Measurements from ENCODE around the gene RAD9A. TPM values are rescaled to one million over a fixed set of nuclear protein-coding genes. Genes with fewer than 3 reads are reported as not detected.
"Not testable (repeated sequence)": the region's sequence is repeated elsewhere in the genome, so short reads cannot be mapped to it uniquely, and the experiment has no call there.

The RAD9A gene
- total RNA-seq, 6 donors from 2014 or later = 20.4 to 115 (median 28.2) TPM

- no peaks in the 10 kb centered on the region for H3K9me3 ChIP-seq
- peaks cover 31 to 44% (median 32%) of the 10 kb centered on the region in 4 donors for H3K4me1 ChIP-seq
- ATAC-seq (ENCODE audit: low FRiP score in 2 of 2) = peak in 1 of 2 donors; percentile 41
- no peaks in the 10 kb centered on the region for H3K36me3 ChIP-seq
- H3K27ac ChIP-seq = peak overlapping the region; percentile 83 to 90 (median 88)
- 74 to 85% methylated on average over 16 to 19 of the region's 22 CpGs for WGBS, 2 donors
- DNase-seq = no peak
- TF ChIP-seq EP300 (IDR thresholded peaks at IDR 0.05) = no peak
- no peak for TF ChIP-seq POLR2A (IDR thresholded peaks at IDR 0.05)
- TF ChIP-seq CTCF (IDR thresholded peaks at IDR 0.05) = no peak
- TF ChIP-seq POLR2AphosphoS5 (IDR thresholded peaks at IDR 0.05) = no peak
- no peaks in the 10 kb centered on the region for H3K27me3 ChIP-seq
- peak overlapping the region in 3 of 4 donors; percentile 52 to 82 (median 78) for H3K4me3 ChIP-seq
Measured at GRCh38 chr11:67421430-67422031, 29.7 kb downstream of the RAD9A start.

- no peak for TF ChIP-seq CTCF (IDR thresholded peaks at IDR 0.05)
- TF ChIP-seq POLR2AphosphoS5 (IDR thresholded peaks at IDR 0.05) = no peak
- no peak for TF ChIP-seq POLR2A (IDR thresholded peaks at IDR 0.05)
- no peak for TF ChIP-seq EP300 (IDR thresholded peaks at IDR 0.05)
Measured at GRCh38 chr11:67422891-67423290, 31.1 kb downstream of the RAD9A start.

GRCh38 chr11:67423466-67423865, 31.7 kb downstream of the RAD9A start:
- no peak for ATAC-seq (ENCODE audit: low FRiP score in 2 of 2)
- Histone ChIP-seq H3K4me1 (peaks cover 27 to 37% (median 28%) of the 10 kb centered on the region in 4 donors), H3K4me3 (no peak overlapping the region), H3K9me3 (no peaks in the 10 kb centered on the region), H3K27me3 (no peaks in the 10 kb centered on the region), H3K27ac (no peak overlapping the region), H3K36me3 (no peaks in the 10 kb centered on the region)
- TF ChIP-seq CTCF (IDR thresholded peaks at IDR 0.05) (no peak), POLR2A (IDR thresholded peaks at IDR 0.05) (no peak), EP300 (IDR thresholded peaks at IDR 0.05) (no peak), POLR2AphosphoS5 (IDR thresholded peaks at IDR 0.05) (no peak)
- peak in 1 of 2 donors; percentile 60 for DNase-seq
- 94% methylated on average over 9 of the region's 13 CpGs; no CpG with 5 or more reads in 1 of the 2 donors for WGBS, 2 donors

More at GRCh38 chr11:67422891-67423290, 31.1 kb downstream of the RAD9A start:
- peaks cover 29 to 41% (median 30%) of the 10 kb centered on the region in 4 donors for H3K4me1 ChIP-seq
- H3K36me3 ChIP-seq = no peaks in the 10 kb centered on the region
- 61 to 71% methylated on average over 6 of the region's 6 CpGs for WGBS, 2 donors
- no peaks in the 10 kb centered on the region for H3K9me3 ChIP-seq
- no peak overlapping the region for H3K4me3 ChIP-seq
- no peak overlapping the region for H3K27ac ChIP-seq
- ATAC-seq (ENCODE audit: low FRiP score in 2 of 2) = no peak
- no peak for DNase-seq
- H3K27me3 ChIP-seq = no peaks in the 10 kb centered on the region

- TF ChIP-seq POLR2AphosphoS5 (IDR thresholded peaks at IDR 0.05) (no peak), EP300 (IDR thresholded peaks at IDR 0.05) (no peak), CTCF (IDR thresholded peaks at IDR 0.05) (no peak), POLR2A (IDR thresholded peaks at IDR 0.05) (no peak)
- peaks cover 24 to 35% (median 26%) of the 10 kb centered on the region in 4 donors for H3K4me1 ChIP-seq
- H3K36me3 ChIP-seq = no peaks in the 10 kb centered on the region
- no peak for ATAC-seq (ENCODE audit: low FRiP score in 2 of 2)
- no peaks in the 10 kb centered on the region for H3K9me3 ChIP-seq
- WGBS, 2 donors = 84% methylated on average over 25 of the region's 34 CpGs; no CpG with 5 or more reads in 1 of the 2 donors
- no peak overlapping the region for H3K4me3 ChIP-seq
- DNase-seq = peak in 1 of 2 donors; percentile 68
- H3K27me3 ChIP-seq = no peaks in the 10 kb centered on the region
- H3K27ac ChIP-seq = no peak overlapping the region
Measured at GRCh38 chr11:67423891-67424613, 32.3 kb downstream of the RAD9A start.

GRCh38 chr11:67427364-67427859, 35.6 kb downstream of the RAD9A start:
- 72 to 77% methylated on average over 19 of the region's 19 CpGs for WGBS, 2 donors
- ATAC-seq (ENCODE audit: low FRiP score in 2 of 2); H3K9me3 ChIP-seq; DNase-seq; H3K27me3 ChIP-seq: not testable (repeated sequence)
- Histone ChIP-seq H3K4me1 (peaks cover 14 to 24% (median 17%) of the 10 kb centered on the region in 4 donors), H3K27ac (peak overlapping the region; percentile 91 to 93 (median 92)), H3K36me3 (peaks cover 0 to 18% (median 14%) of the 10 kb centered on the region in 4 donors), H3K4me3 (peak overlapping the region in 3 of 4 donors; percentile 71 to 97 (median 80))
